ENCODE data around the gene ANXA10.
"Not testable (repeated sequence)": the region's sequence is repeated elsewhere in the genome, so short reads cannot be mapped to it uniquely, and the experiment has no call there.

Gene ANXA10

DNA sequence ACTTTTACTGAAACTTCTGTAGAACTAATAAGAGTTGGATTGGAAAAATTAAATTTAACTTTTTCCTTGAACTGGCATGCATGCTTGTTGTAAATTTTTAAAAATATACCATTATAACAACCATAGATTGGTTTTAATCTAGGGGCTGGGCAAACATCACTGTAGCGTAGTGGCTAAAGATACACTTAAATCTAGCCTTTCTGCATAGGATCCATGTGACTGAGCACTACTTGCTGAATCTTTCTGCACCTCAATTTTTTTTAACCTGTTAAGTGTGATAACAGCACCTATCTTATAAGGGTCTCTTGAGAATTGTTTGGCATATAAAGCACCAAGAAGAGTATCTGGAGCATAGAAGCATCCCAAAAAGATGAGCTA is 4.1 kb downstream of the ANXA10 start:
- DNase-seq (ENCODE audit: extremely low read depth, low read depth), result no peak
- no peak for TF ChIP-seq CTCF (IDR thresholded peaks at IDR 0.05; ENCODE audit: low read depth, low read length)

GRCh38 chr4:168097161-168097560 is 4.8 kb downstream of the ANXA10 start:
- DNase-seq (ENCODE audit: extremely low read depth, low read depth), result peak; percentile 12
- TF ChIP-seq CTCF (IDR thresholded peaks at IDR 0.05; ENCODE audit: low read depth, low read length), result no peak

GRCh38 chr4:168098248-168098717 is 5.9 kb downstream of the ANXA10 start:
- no peak for DNase-seq (ENCODE audit: extremely low read depth, low read depth)
- no peak for TF ChIP-seq CTCF (IDR thresholded peaks at IDR 0.05; ENCODE audit: low read depth, low read length)

- no peak for DNase-seq (ENCODE audit: extremely low read depth, low read depth)
- no peak for TF ChIP-seq CTCF (IDR thresholded peaks at IDR 0.05; ENCODE audit: low read depth, low read length)
Observed at GRCh38 chr4:168099195-168099594, 6.9 kb downstream of the ANXA10 start.

DNA sequence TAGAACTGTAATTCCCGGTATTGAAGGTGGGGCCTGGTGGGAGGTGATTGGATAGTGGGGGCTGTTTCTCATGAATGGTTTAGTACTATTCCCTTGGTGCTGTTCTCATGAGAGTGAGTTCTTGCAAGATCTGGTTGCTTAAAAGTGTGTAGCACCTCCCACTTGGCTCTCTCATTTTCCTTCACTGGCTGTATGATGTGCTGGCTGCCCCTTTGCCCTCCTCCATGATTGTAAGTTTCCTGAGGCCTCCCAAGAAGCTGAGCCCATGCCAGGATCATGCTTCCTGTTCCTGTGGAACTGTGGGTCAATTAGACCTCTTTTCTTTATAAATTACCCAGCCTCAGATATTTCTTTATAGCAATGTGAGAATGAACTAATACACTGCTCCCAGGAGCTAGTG is 8.7 kb downstream of the ANXA10 start:
- no peak for DNase-seq (ENCODE audit: extremely low read depth, low read depth)
- no peak for TF ChIP-seq CTCF (IDR thresholded peaks at IDR 0.05; ENCODE audit: low read depth, low read length)

DNA sequence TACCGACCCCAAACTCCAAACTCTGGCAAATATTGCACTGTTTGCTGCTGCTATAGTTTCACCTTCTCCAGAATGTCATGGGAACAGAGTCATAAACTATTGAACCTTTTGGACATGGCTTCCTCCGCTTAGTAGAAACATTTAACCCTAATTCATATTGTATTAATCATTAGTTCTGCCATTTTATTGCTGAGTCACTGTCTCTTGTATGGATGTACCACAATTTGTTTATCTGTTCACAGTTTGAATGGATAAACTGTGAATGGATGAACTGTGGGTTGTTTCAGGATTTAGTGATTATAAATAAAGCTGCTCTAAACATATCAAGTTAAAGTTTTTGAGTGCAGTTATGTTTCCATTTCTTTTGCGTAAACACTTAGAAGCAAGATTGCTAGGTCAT is 10.1 kb downstream of the ANXA10 start:
- no peak for TF ChIP-seq CTCF (IDR thresholded peaks at IDR 0.05; ENCODE audit: low read depth, low read length)
- no peak for DNase-seq (ENCODE audit: extremely low read depth, low read depth)

GRCh38 chr4:168109527-168109926 is 17.2 kb downstream of the ANXA10 start:
- no peak for TF ChIP-seq CTCF (IDR thresholded peaks at IDR 0.05; ENCODE audit: low read depth, low read length)
- no peak for DNase-seq (ENCODE audit: extremely low read depth, low read depth)

GRCh38 chr4:168113059-168113458 is 20.7 kb downstream of the ANXA10 start:
- DNase-seq (ENCODE audit: extremely low read depth, low read depth), result not testable (repeated sequence)
